Esophagus squamous epithelium (tissue), 4 donors: Measurements from ENCODE around the gene PAK1.

Source experiments
- CTCF ChIP-seq, 6 experiments: fragments of 450-650 bp in 4 of 6; fragments of 200-600 bp in 2 of 6; sonication (generic) in 2 of 6; IDR thresholded peaks; one replicate each; pipeline ENCODE4 v1.5.1; 2016 to 2019; ENCODE audit warnings: antibody characterized with exemption in 6 of 6, mild to moderate bottlenecking in 4 of 6, moderate library complexity in 4 of 6
- POLR2A ChIP-seq, 4 donors: fragments of 450-650 bp; IDR thresholded peaks; one replicate each; pipeline ENCODE4 v1.6.1; 2017; ENCODE audit warnings: antibody characterized with exemption in 4 of 4, mild to moderate bottlenecking in 4 of 4, moderate library complexity in 3 of 4

GRCh38 chr11:77340501-77340900, 133.4 kb downstream of the PAK1 start:
- no peak for TF ChIP-seq CTCF (IDR thresholded peaks at IDR 0.05)
- no peak for TF ChIP-seq POLR2A (IDR thresholded peaks at IDR 0.05)
